Endothelial cell of umbilical vein (primary cell): ENCODE measurements around the gene DIAPH3. TPM values are rescaled to one million over a fixed set of nuclear protein-coding genes. Genes with fewer than 3 reads are reported as not detected.

Experiments used
- BruUV-seq: library from RNA; stranded (reverse); fragments of 400-500 nt; replicated peaks from 2 replicates; lab custom pipeline; 2021; lab: Mats Ljungman, UMichigan
- CTCF ChIA-PET: fragments of 300-600, 350-600 bp; sonication (Branson Sonifier 250); formaldehyde crosslinking; loops from one replicate; lab custom pipeline; 2021; ENCODE audit warnings: antibody characterized with exemption, inconsistent platforms; lab: Charles Lee
- POLR2A ChIA-PET: fragments of 300-600, 350-600 bp; sonication (Branson Sonifier 250); formaldehyde crosslinking; loops from one replicate; lab custom pipeline; 2021; ENCODE audit warnings: antibody characterized with exemption, inconsistent platforms; lab: Charles Lee
- DNase-seq: peaks from one replicate; pipeline ENCODE4 v3.0.0-alpha.2; 2011; ENCODE audit warnings: low read depth, low spot score
- FAIRE-seq: peaks from 2 replicates; lab custom pipeline; 2011; peaks lifted over from hg19 to GRCh38; lab: Jason Lieb, UNC
- H2AFZ ChIP-seq: 2 replicates; pipeline ENCODE4 v1.6.0; 2012; ENCODE audit warnings: low read depth, low read length, control low read depth, inconsistent platforms
- H3K27ac ChIP-seq: 2 replicates; pipeline ENCODE4 v1.5.1; 2011; ENCODE audit warnings: low read depth, mild to moderate bottlenecking, control low read depth, low read length, moderate library complexity; ENCODE audit not compliant: insufficient read depth
- H3K27me3 ChIP-seq, 2 experiments: 2 replicates each; pipeline versions ENCODE4 v1.6.0 to v1.6.1; 2011; ENCODE audit warnings: low read length in 2 of 2, mixed read lengths in 1 of 2; ENCODE audit not compliant: control insufficient read depth in 2 of 2, insufficient read depth in 2 of 2
- H3K36me3 ChIP-seq, 2 experiments: 2 replicates in 1 of 2; 3 replicates in 1 of 2; pipeline ENCODE4 v1.5.1; 2011; ENCODE audit warnings: low read length in 2 of 2, mild to moderate bottlenecking in 1 of 2, moderate library complexity in 1 of 2; ENCODE audit not compliant: control insufficient read depth in 2 of 2, insufficient read depth in 2 of 2; ENCODE audit errors: extremely low read depth in 1 of 2
- H3K4me1 ChIP-seq: 3 replicates; pipeline ENCODE4 v1.5.1; 2011; ENCODE audit warnings: mild to moderate bottlenecking, low read length; ENCODE audit not compliant: control insufficient read depth, insufficient read depth; ENCODE audit errors: extremely low read depth
- H3K4me2 ChIP-seq: 2 replicates; pipeline ENCODE4 v1.6.1; 2011; ENCODE audit warnings: low read length, control low read depth, mixed read lengths; ENCODE audit not compliant: insufficient read depth
- H3K4me3 ChIP-seq, 3 experiments: fragments of 200-600 bp in 1 of 3; sonication (generic), shearing (Covaris generic) in 1 of 3; replicated peaks in 1 of 3; 2 replicates each; pipeline ENCODE4 v1.5.1; 2011 to 2016; ENCODE audit warnings: control low read depth in 3 of 3, low read length in 3 of 3, mild to moderate bottlenecking in 2 of 3, inconsistent platforms in 1 of 3, low read depth in 1 of 3, moderate library complexity in 1 of 3; ENCODE audit not compliant: insufficient read depth in 1 of 3
- H3K79me2 ChIP-seq: 2 replicates; pipeline ENCODE4 v1.6.0; 2012; ENCODE audit warnings: low read length, inconsistent platforms; ENCODE audit not compliant: control insufficient read depth, insufficient read depth
- H3K9ac ChIP-seq: replicated peaks from 2 replicates; pipeline ENCODE3; 2011; ENCODE audit warnings: low read length, control low read depth; ENCODE audit not compliant: insufficient read depth; ENCODE audit errors: extremely low read depth
- H3K9me1 ChIP-seq: replicated peaks from 3 replicates; pipeline ENCODE4 v1.6.0; 2011; ENCODE audit warnings: mild to moderate bottlenecking, low read length; ENCODE audit not compliant: control insufficient read depth, insufficient read depth; ENCODE audit errors: extremely low read depth
- H3K9me3 ChIP-seq: replicated peaks from 2 replicates; pipeline ENCODE4 v1.5.1; 2012; ENCODE audit warnings: low read length, inconsistent platforms; ENCODE audit not compliant: control insufficient read depth, insufficient read depth
- H4K20me1 ChIP-seq: replicated peaks from 2 replicates; pipeline ENCODE3; 2011; ENCODE audit warnings: mild to moderate bottlenecking, low read length; ENCODE audit not compliant: control insufficient read depth, insufficient read depth; ENCODE audit errors: extremely low read depth
- CTCF ChIP-seq, 2 donors: IDR thresholded peaks; 1 replicate in 1 of 2; 2 replicates in 1 of 2; pipeline ENCODE4 v1.5.1; 2011; ENCODE audit warnings: low read length in 2 of 2, mild to moderate bottlenecking in 2 of 2, moderate library complexity in 2 of 2, control low read depth in 1 of 2, inconsistent platforms in 1 of 2, low read depth in 1 of 2; ENCODE audit not compliant: insufficient read depth in 1 of 2; ENCODE audit errors: extremely low read depth in 1 of 2
- EZH2 ChIP-seq: IDR thresholded peaks from 2 replicates; pipeline ENCODE4 v1.6.1; 2012; ENCODE audit warnings: borderline replicate concordance, low read depth, mild to moderate bottlenecking, moderate library complexity, low read length, inconsistent platforms; ENCODE audit not compliant: severe bottlenecking
- FOS ChIP-seq: IDR thresholded peaks from 2 replicates; pipeline ENCODE4 v1.6.1; 2011; ENCODE audit warnings: mild to moderate bottlenecking, low read length, moderate library complexity, borderline replicate concordance; ENCODE audit not compliant: insufficient read depth
- GATA2 ChIP-seq: IDR thresholded peaks from 2 replicates; pipeline ENCODE4 v1.7.0; 2011; ENCODE audit warnings: low read depth, mild to moderate bottlenecking, moderate library complexity, mixed read lengths, low read length; ENCODE audit not compliant: insufficient read length, insufficient read depth
- JUN ChIP-seq: IDR thresholded peaks from 2 replicates; pipeline ENCODE4 v1.6.1; 2011; ENCODE audit warnings: borderline replicate concordance, low read depth; ENCODE audit not compliant: insufficient read length, insufficient read depth
- MAX ChIP-seq: IDR thresholded peaks from 2 replicates; pipeline ENCODE4 v1.6.1; 2011; ENCODE audit not compliant: insufficient read depth, insufficient read length
- MYC ChIP-seq: IDR thresholded peaks from one replicate; pipeline ENCODE4 v1.6.1; 2011; ENCODE audit warnings: mild to moderate bottlenecking, low read depth, low read length
- POLR2A ChIP-seq: IDR thresholded peaks from 2 replicates; pipeline ENCODE4 v1.6.1; 2012; ENCODE audit warnings: low read depth, mild to moderate bottlenecking, control low read depth, low read length
- POLR2AphosphoS5 ChIP-seq: IDR thresholded peaks from 2 replicates; pipeline ENCODE4 v1.6.1; 2012; ENCODE audit warnings: low read depth, mild to moderate bottlenecking, control low read depth, low read length, moderate library complexity; ENCODE audit not compliant: insufficient read depth
- dilution Hi-C: fragments of 300-500 bp; cut with MboI; formaldehyde crosslinking; loops from one replicate; pipeline ENCODE4 v1.15.0; 2019; ENCODE audit warnings: low sequenced_read_pairs; ENCODE audit not compliant: extremely low pct_ligation_motif_present
- intact Hi-C: fragments of 100-400 bp; cut with micrococcal nuclease; formaldehyde crosslinking; loops from one replicate; pipeline ENCODE4 v1.10.0; 2022
- polyA plus RNA-seq, 4 experiments: library from polyadenylated mRNA; depleted of rRNA in 3 of 4; stranded (reverse) in 3 of 4; unstranded in 1 of 4; fragments of >200 nt; gene quantifications; 2 replicates each; pipeline versions ENCODE4 v1.2.1 to v1.2.3, GENCODE V29; 2011 to 2012; ENCODE audit warnings: missing spikeins in 1 of 4
- total RNA-seq: library from RNA; stranded (reverse); gene quantifications from 2 replicates; pipeline ENCODE4 v1.2.3, GENCODE V29; 2021

DIAPH3 gene
- total and polyA plus RNA-seq, 2 donors (not counting 3 experiments of a cell fraction or from before 2014, with no cell fraction given) = 9.9 to 44.0 TPM

- TF ChIP-seq MAX (no peak), JUN (no peak)
- FAIRE-seq (peak; percentile 31), DNase-seq (peak; percentile 70)
- no peaks in the 10 kb centered on the region for H3K4me1 ChIP-seq
- H3K9ac ChIP-seq = no peak overlapping the region
- dilution Hi-C loops (no loop called here), intact Hi-C loops (no loop called here)
- H2AFZ ChIP-seq = no peak overlapping the region
- no peaks in the 10 kb centered on the region for H3K9me1 ChIP-seq
- H3K4me2 ChIP-seq = no peak overlapping the region
- no TSS peak for BruUV-seq
- no peaks in the 10 kb centered on the region for H3K27me3 ChIP-seq
- H3K27ac ChIP-seq = no peak overlapping the region
- H4K20me1 ChIP-seq = no peaks in the 10 kb centered on the region
- no peaks in the 10 kb centered on the region for H3K36me3 ChIP-seq
- H3K79me2 ChIP-seq = no peaks in the 10 kb centered on the region
- H3K4me3 ChIP-seq = no peak overlapping the region
- no peaks in the 10 kb centered on the region for H3K9me3 ChIP-seq
- ChIA-PET POLR2A (no interaction called here), CTCF (interaction anchor here (1.2 kb wide), 2 partner anchors 20 to 39 kb away, joined by 5 read pairs; no protein-coding TSS in a partner anchor)
These were observed 373.1 kb downstream of the DIAPH3 start for GRCh38 chr13:59790626-59791025.

- no peak overlapping the region for H3K9ac ChIP-seq
- TF ChIP-seq JUN (no peak), POLR2A (no peak), CTCF (IDR thresholded peaks at IDR 0.05; ENCODE audit: extremely low read depth in 1 of 2, insufficient read depth in 1 of 2, low read depth in 1 of 2, low read length in 2 of 2) (no peak), POLR2AphosphoS5 (no peak), FOS (no peak), GATA2 (no peak), EZH2 (no peak), MYC (no peak), MAX (no peak)
- no TSS peak for BruUV-seq
- no peak overlapping the region for H2AFZ ChIP-seq
- no peaks in the 10 kb centered on the region for H3K79me2 ChIP-seq
- H3K4me2 ChIP-seq = no peak overlapping the region
- DNase-seq (no peak), FAIRE-seq (no peak)
- H3K27ac ChIP-seq = no peak overlapping the region
- no peaks in the 10 kb centered on the region for H4K20me1 ChIP-seq
- no peaks in the 10 kb centered on the region for H3K9me3 ChIP-seq
- no peaks in the 10 kb centered on the region for H3K27me3 ChIP-seq
- H3K36me3 ChIP-seq = no peaks in the 10 kb centered on the region
- POLR2A ChIA-PET = no interaction called here
- dilution Hi-C loops (no loop called here), intact Hi-C loops (no loop called here)
- H3K9me1 ChIP-seq = no peaks in the 10 kb centered on the region
- no peak overlapping the region for H3K4me3 ChIP-seq
- no peaks in the 10 kb centered on the region for H3K4me1 ChIP-seq
- CTCF ChIA-PET = no interaction called here
These were observed 374.2 kb downstream of the DIAPH3 start for GRCh38 chr13:59789558-59789957.
